ENCODE results near the gene TSPAN15.

DNA sequence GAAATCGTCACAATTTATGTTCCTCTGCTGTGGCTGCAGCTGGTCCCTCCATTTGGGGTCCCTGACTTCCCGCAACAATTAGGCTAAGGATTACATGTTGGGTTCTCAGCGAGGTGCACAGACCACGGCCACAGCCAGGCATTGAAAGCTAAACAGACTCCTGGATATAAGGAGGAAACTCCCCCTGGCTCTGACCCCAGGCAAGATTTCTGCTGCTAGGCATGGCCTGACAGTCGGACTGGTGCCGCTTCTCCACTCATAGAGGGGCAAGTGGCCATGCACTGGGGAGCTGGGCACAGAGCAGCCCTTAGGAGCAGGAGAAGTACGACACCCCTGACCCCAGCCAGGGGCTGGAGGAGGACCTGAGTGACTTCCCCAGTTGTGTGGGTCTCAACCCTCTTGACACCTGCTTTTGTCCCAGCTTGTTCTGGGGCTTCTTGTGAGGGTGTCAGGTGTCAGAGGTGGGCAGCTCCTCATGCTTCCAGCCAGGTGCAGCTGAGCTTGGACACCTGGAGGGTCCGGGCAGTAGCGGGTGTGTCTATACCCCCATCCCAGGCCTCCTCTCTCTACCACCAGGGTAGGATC, 38.3 kb downstream of the TSPAN15 start:
- TF ChIP-seq EZH2 (IDR thresholded peaks at IDR 0.05; ENCODE audit: low read depth), result no peak
- TF ChIP-seq, protein P1, sequence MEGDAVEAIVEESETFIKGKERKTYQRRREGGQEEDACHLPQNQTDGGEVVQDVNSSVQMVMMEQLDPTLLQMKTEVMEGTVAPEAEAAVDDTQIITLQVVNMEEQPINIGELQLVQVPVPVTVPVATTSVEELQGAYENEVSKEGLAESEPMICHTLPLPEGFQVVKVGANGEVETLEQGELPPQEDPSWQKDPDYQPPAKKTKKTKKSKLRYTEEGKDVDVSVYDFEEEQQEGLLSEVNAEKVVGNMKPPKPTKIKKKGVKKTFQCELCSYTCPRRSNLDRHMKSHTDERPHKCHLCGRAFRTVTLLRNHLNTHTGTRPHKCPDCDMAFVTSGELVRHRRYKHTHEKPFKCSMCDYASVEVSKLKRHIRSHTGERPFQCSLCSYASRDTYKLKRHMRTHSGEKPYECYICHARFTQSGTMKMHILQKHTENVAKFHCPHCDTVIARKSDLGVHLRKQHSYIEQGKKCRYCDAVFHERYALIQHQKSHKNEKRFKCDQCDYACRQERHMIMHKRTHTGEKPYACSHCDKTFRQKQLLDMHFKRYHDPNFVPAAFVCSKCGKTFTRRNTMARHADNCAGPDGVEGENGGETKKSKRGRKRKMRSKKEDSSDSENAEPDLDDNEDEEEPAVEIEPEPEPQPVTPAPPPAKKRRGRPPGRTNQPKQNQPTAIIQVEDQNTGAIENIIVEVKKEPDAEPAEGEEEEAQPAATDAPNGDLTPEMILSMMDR (conservative IDR thresholded peaks at IDR 0.05), result no peak
